Measurements from ENCODE around the gene STMN3.

DNA sequence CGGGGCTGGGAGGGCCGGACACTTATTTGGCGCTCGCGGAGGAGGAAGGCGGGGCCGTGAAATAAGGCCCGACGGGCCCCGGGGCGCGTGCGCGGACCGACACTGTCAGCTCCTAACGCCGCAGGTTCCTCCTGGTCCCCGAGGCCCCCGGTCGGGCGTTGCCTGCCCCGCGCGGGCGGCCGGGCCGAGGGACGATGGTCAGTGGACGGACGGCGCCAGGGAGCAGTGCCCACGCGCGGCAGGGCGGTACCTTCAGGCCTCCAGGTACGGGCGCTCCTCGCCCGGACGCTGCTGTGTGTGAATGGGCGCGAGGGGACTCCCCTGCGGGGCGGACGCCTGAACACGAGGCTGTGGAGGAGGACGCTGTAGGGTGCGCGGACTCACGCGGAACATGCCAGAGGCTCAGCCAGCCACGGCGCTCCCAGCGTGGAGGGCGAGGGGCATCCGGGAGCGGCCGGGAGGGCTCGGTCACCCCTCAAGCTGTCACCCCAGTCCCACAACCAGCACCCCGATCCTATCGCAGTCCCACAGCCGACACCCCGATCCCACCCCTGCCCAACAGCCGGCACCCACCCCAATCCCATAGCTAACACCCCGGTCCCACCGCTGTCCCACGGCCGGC, 26.0 kb downstream of the STMN3 start:
- TF ChIP-seq, protein P1, sequence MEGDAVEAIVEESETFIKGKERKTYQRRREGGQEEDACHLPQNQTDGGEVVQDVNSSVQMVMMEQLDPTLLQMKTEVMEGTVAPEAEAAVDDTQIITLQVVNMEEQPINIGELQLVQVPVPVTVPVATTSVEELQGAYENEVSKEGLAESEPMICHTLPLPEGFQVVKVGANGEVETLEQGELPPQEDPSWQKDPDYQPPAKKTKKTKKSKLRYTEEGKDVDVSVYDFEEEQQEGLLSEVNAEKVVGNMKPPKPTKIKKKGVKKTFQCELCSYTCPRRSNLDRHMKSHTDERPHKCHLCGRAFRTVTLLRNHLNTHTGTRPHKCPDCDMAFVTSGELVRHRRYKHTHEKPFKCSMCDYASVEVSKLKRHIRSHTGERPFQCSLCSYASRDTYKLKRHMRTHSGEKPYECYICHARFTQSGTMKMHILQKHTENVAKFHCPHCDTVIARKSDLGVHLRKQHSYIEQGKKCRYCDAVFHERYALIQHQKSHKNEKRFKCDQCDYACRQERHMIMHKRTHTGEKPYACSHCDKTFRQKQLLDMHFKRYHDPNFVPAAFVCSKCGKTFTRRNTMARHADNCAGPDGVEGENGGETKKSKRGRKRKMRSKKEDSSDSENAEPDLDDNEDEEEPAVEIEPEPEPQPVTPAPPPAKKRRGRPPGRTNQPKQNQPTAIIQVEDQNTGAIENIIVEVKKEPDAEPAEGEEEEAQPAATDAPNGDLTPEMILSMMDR (IDR thresholded peaks at IDR 0.05; ENCODE audit: insufficient read depth, low read length, poor library complexity, severe bottlenecking): no peak
- no peak for TF ChIP-seq EZH2phosphoT487 (conservative IDR thresholded peaks at IDR 0.05; ENCODE audit: low read length)
